K562 (cell line): ENCODE data around the gene APC2. TPM values are rescaled to one million over a fixed set of nuclear protein-coding genes. Genes with fewer than 3 reads are reported as not detected.

ENCODE experiments used
- CBX1 ChIP-seq: sonication (generic); IDR thresholded peaks from 2 replicates; pipeline ENCODE4 v1.6.1; 2016; ENCODE audit warnings: antibody characterized with exemption, low read depth, mild to moderate bottlenecking
- CBX3 ChIP-seq, 2 experiments: IDR thresholded peaks; 1 replicate in 1 of 2; 2 replicates in 1 of 2; pipeline ENCODE4 v1.6.1; 2012; ENCODE audit warnings: inconsistent platforms in 2 of 2, low read length in 2 of 2, borderline replicate concordance in 1 of 2, control low read depth in 1 of 2
- FOXJ3 ChIP-seq: sonication (generic); formaldehyde crosslinking; IDR thresholded peaks from 2 replicates; pipeline ENCODE4 v1.4.0; 2020; ENCODE audit warnings: mild to moderate bottlenecking, missing genetic modification reagents
- GTF2F1 ChIP-seq: IDR thresholded peaks from 2 replicates; pipeline ENCODE4 v1.6.1; 2011; ENCODE audit warnings: low read depth, low read length, improper control_type of control experiment
- HDAC1 ChIP-seq, 2 experiments: fragments of 450-650 bp; IDR thresholded peaks; 2 replicates each; pipeline ENCODE4 v1.6.1; 2016 to 2017; ENCODE audit warnings: inconsistent platforms in 1 of 2, mild to moderate bottlenecking in 1 of 2, moderate library complexity in 1 of 2
- KLF1 ChIP-seq: fragments of 450-650 bp; IDR thresholded peaks from 2 replicates; pipeline ENCODE4 v1.6.1; 2016; ENCODE audit warnings: missing genetic modification characterization, missing compliant biosample characterization
- MBD2 ChIP-seq: sonication (generic); IDR thresholded peaks from 2 replicates; pipeline ENCODE4 v1.6.1; 2016; ENCODE audit warnings: low read depth, borderline replicate concordance
- MTF1 ChIP-seq: fragments of 250-450 bp; sonication (Bioruptor Pico); IDR thresholded peaks from 2 replicates; pipeline ENCODE4 v1.9.0; 2021; ENCODE audit warnings: moderate library complexity, mild to moderate bottlenecking, inconsistent platforms, borderline replicate concordance
- RNF2 ChIP-seq: sonication (generic); IDR thresholded peaks from 2 replicates; pipeline ENCODE4 v1.6.1; 2016
- SIN3A ChIP-seq, 2 experiments: fragments of 150-350 bp in 1 of 2; IDR thresholded peaks; 2 replicates each; pipeline ENCODE4 v1.6.1; 2011 to 2016; ENCODE audit warnings: borderline replicate concordance in 2 of 2, low read depth in 2 of 2, low read length in 2 of 2, mild to moderate bottlenecking in 2 of 2, moderate library complexity in 2 of 2; ENCODE audit not compliant: control insufficient read depth in 1 of 2
- TBL1XR1 ChIP-seq, 2 experiments: IDR thresholded peaks; 2 replicates each; pipeline ENCODE4 v1.6.1; 2012; ENCODE audit warnings: improper control_type of control experiment in 2 of 2, low read length in 2 of 2, mild to moderate bottlenecking in 1 of 2
- ZBTB40 ChIP-seq, 2 experiments: fragments of 450-650 bp in 1 of 2; sonication (generic) in 1 of 2; formaldehyde crosslinking in 1 of 2; IDR thresholded peaks; 2 replicates each; pipeline versions ENCODE4 v1.7.1 to v1.9.0; 2016 to 2022; ENCODE audit warnings: inconsistent platforms in 1 of 2, mild to moderate bottlenecking in 1 of 2, missing genetic modification reagents in 1 of 2
- ZBTB7A ChIP-seq: IDR thresholded peaks from 2 replicates; pipeline ENCODE4 v1.6.1; 2011; ENCODE audit warnings: low read depth, mild to moderate bottlenecking, low read length, moderate library complexity, borderline replicate concordance; ENCODE audit not compliant: control insufficient read depth
- ZFPM2 ChIP-seq: fragments of 250-450 bp; sonication (Bioruptor Pico); IDR thresholded peaks from 2 replicates; pipeline ENCODE4 v1.5.1; 2022; ENCODE audit warnings: mild to moderate bottlenecking
- ZFX ChIP-seq: sonication (generic); formaldehyde crosslinking; IDR thresholded peaks from 2 replicates; pipeline ENCODE4 v1.8.0; 2022; ENCODE audit warnings: mild to moderate bottlenecking, missing genetic modification reagents, moderate library complexity
- ZKSCAN1 ChIP-seq: fragments of 150-350 bp; IDR thresholded peaks from 2 replicates; pipeline ENCODE4 v1.6.1; 2016; ENCODE audit warnings: low read depth, low read length
- ZNF589 ChIP-seq: fragments of 200-800 bp; sonication (Bioruptor generic); IDR thresholded peaks from 2 replicates; pipeline ENCODE4 v1.6.1; 2016; ENCODE audit warnings: low read depth, missing genetic modification characterization, missing compliant biosample characterization
- polyA plus RNA-seq, 8 experiments: library from polyadenylated mRNA; depleted of rRNA in 4 of 8; stranded (reverse) in 5 of 8; unstranded in 3 of 8; fragments of >200 nt; fragmentation: Nextera tagmentation in 2 of 8; fragmentation: Illumina TruSeq in 1 of 8; extraction: Ambion mirVana in 2 of 8; extraction: Trizol in 1 of 8; gene quantifications; 2 replicates each; pipeline versions ENCODE4 v1.2.1 to v1.2.3, GENCODE V29; 2011 to 2014; ENCODE audit warnings: inconsistent platforms in 1 of 8, missing spikeins in 1 of 8
- total RNA-seq, 7 experiments: library from RNA; depleted of rRNA in 6 of 7; stranded (reverse); fragments of >200 nt in 6 of 7; fragmentation: Illumina TruSeq in 2 of 7; extraction: Trizol in 2 of 7; gene quantifications; 2 replicates each; pipeline versions ENCODE4 v1.2.1 to v1.2.3, GENCODE V29; 2011 to 2021; ENCODE audit warnings: low replicate concordance in 1 of 7

The APC2 gene
- total and polyA plus RNA-seq, 9 of the 15 experiments (the other 6 are each of a cell fraction or from before 2014, with no cell fraction given) = 0.01 to 0.40 (median 0.05) TPM; not detected in 3

- TF ChIP-seq ZBTB40 (IDR thresholded peaks at IDR 0.05) = peak; percentile 65
- no peak for TF ChIP-seq ZBTB40 (CRISPR knock-in tag; IDR thresholded peaks at IDR 0.05)
- TF ChIP-seq MBD2 = peak; percentile 98
- TF ChIP-seq MTF1 (CRISPR knock-in tag) = no peak
- TF ChIP-seq RNF2 = peak; percentile 80; the same call in 1 of the 2 replicates
- 0 out of 2 replicates have a peak, but pooled peaks have one; percentile 62 for TF ChIP-seq ZFPM2 (CRISPR knock-in tag)
- 0 out of 2 replicates have a peak, but pooled peaks have one; percentile 43 for TF ChIP-seq GTF2F1
- TF ChIP-seq SIN3A (IDR thresholded peaks at IDR 0.05; ENCODE audit: borderline replicate concordance in 2 of 2, control insufficient read depth in 1 of 2, low read depth in 2 of 2, low read length in 2 of 2) = 0 out of 4 replicates have a peak, but pooled peaks of 1 of the 2 experiments have one; percentile 76
- peak in 1 of 2 experiments; percentile 68; a peak in 2 of 4 replicates for TF ChIP-seq TBL1XR1 (IDR thresholded peaks at IDR 0.05; ENCODE audit: low read length in 2 of 2)
- TF ChIP-seq ZBTB7A = peak; percentile 84
- TF ChIP-seq CBX3 (IDR thresholded peaks at IDR 0.05; ENCODE audit: borderline replicate concordance in 1 of 2, low read length in 2 of 2) = peak in 1 of 2 experiments; percentile 72; a peak in 1 of 3 replicates
- TF ChIP-seq KLF1 (tag) = peak; percentile 83; the same call in 1 of the 2 replicates
- TF ChIP-seq ZKSCAN1 = no peak
- TF ChIP-seq FOXJ3 (CRISPR knock-in tag) = no peak
- 0 out of 2 replicates have a peak, but pooled peaks have one; percentile 28 for TF ChIP-seq ZFX (CRISPR knock-in tag)
- TF ChIP-seq HDAC1 (IDR thresholded peaks at IDR 0.05) = peak in 1 of 2 experiments; percentile 93; a peak in 2 of 4 replicates
- TF ChIP-seq CBX1 = peak; percentile 63; the same call in 1 of the 2 replicates
- no peak for TF ChIP-seq ZNF589 (CRISPR knock-in tag)
Measured at GRCh38 chr19:1507763-1508506, 58.0 kb downstream of the APC2 start (continued).
